ENCODE data around the gene MAP2K7.
"Not testable (repeated sequence)": the region's sequence is repeated elsewhere in the genome, so short reads cannot be mapped to it uniquely, and the experiment has no call there.

The MAP2K7 gene

DNA sequence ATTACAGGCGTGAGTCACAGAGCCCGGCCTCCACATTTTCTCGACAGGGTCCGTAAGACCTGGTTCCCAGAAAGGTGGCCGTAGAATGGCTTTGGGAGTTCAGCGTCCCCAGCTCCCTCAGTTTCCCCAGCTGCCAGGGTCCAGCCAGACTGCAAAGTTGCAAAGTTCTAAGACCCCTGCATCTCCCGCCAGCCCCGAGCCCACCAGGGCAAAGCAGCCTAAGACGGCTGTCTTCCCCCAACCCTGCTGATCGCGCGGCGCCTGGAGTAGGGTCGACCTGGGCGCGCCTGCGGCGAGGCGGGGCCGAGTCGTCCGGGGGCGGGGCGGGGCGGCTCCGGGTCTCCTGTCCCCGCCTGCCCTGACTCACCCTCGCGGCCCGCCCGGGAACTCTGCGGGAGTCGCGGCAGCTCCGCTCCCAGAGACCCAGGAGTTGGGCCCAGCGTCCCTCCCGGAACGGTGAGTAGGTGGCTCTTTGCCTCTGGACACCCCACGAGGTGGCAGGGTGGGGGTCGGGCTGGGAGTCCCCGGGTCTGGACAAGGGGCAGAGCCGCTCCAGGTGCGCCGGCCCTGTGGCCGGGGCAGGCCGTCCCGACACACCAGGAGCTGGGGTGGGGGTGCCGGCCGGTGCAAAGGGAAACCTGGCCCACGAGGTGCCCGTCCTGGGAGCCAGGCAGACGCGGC lies 15.4 kb upstream of the MAP2K7 start, which contains the start of gene LRRC8E:
TSS of gene LRRC8E (plus strand) at position 366 of the 681 bp plus-strand sequence. CDS start 7,094 bp downstream, outside the sequence.
- TF ChIP-seq, protein P1, sequence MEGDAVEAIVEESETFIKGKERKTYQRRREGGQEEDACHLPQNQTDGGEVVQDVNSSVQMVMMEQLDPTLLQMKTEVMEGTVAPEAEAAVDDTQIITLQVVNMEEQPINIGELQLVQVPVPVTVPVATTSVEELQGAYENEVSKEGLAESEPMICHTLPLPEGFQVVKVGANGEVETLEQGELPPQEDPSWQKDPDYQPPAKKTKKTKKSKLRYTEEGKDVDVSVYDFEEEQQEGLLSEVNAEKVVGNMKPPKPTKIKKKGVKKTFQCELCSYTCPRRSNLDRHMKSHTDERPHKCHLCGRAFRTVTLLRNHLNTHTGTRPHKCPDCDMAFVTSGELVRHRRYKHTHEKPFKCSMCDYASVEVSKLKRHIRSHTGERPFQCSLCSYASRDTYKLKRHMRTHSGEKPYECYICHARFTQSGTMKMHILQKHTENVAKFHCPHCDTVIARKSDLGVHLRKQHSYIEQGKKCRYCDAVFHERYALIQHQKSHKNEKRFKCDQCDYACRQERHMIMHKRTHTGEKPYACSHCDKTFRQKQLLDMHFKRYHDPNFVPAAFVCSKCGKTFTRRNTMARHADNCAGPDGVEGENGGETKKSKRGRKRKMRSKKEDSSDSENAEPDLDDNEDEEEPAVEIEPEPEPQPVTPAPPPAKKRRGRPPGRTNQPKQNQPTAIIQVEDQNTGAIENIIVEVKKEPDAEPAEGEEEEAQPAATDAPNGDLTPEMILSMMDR (IDR thresholded peaks at IDR 0.05; ENCODE audit: low read length, missing control alignments) = no peak
- DNase-seq (ENCODE audit: low read depth) = peak; percentile 53
- peak within 1 kb of the TSS; percentile 70 for H3K4me3 ChIP-seq (replicated peaks; ENCODE audit: low read depth, low read length)

DNA sequence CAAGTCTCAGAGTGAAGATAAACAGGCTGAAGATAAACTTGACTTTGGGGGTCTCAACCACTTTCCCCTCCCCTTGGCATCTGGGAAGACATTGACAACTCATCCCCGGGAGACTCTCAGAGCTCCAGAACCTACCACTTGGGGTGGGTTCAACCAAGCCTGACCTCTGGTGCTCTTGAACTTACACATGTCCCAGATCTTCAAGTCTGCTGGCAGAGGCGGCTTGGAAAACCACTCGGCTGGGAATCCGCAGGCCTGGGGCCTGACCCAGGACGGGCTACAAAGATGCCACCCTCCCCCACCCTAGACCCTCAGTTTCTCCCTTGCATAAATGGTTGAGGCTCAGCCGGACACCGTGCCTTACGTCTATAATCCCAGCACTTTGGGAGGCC lies 14.9 kb upstream of the MAP2K7 start:
- peak overlapping the region; percentile 70 for H3K4me3 ChIP-seq (replicated peaks; ENCODE audit: low read depth, low read length)
- no peak for DNase-seq (ENCODE audit: low read depth)
- TF ChIP-seq, protein P1 (IDR thresholded peaks at IDR 0.05; ENCODE audit: low read length, missing control alignments) = no peak

DNA sequence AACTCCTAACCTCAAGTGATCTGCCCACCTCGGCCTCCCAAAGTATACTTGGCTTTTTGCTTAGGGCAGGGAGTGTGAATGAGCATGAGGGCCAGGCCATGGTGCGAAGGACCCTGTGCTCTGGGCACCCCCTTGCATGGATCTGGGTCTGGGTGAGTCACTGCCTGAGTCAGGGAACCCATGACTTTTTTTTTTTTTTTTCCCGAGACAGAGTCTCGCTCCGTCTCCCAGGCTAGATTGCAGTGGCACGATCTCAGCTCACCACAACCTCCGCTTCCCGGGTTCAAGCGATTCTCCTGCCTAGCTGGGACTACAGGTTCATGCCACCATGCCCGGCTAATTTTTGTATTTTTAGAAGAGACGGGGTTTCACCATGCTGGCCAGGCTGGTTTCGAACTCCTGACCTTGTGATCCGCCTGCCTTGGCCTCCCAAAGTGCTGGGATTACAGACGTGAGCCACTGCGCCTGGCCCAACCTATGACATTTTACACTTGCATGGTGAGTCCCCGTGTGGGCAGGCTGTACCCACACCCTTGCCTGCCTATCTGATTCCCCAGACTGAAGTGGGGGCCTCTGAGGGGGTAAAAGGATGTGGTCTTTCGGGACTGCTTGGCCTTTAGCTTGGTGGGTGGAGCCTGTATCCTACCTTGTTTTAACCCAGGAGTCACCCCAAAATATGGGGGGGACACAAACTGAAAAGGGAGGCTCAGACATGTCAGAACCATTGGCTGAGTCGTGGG lies 10.1 kb upstream of the MAP2K7 start:
- H3K4me3 ChIP-seq (replicated peaks; ENCODE audit: low read depth, low read length); DNase-seq (ENCODE audit: low read depth): not testable (repeated sequence)

DNA sequence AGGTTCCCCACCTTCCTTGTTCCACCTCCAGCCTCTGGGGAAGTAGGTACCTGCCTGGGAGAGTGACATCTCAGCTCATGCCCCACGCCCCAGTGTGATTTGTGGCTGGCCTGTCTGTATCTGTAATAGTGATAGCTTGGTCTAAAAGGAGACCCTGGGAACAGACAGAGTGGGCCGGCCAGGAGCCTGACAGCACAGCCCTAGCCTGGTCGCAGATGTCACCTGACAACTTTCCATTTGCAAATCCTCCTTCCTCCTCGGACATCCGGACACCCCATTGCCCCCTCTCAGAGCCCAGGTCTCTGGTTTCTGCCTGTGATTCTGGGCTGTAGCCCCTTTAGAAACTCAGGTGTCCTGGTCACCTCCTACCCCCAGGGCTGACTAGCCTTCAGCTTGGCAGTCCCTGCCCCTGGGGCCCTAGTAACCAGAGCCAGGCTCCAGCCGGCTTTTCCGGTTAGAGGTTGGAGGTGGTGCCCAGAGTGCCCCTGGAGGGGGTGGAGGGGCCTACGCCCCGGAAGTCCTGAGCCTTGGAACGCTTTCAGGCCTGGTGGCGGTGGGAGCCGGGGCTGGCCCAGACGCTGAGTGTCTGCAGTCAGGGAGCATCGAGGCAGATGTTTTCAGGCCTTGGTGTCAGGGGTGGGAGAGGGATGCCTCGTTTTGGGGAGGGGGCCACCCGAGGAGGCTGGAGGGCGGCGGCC lies 8.9 kb upstream of the MAP2K7 start:
- no peak overlapping the region for H3K4me3 ChIP-seq (replicated peaks; ENCODE audit: low read depth, low read length)
- no peak for DNase-seq (ENCODE audit: low read depth)
- TF ChIP-seq, protein P1 (IDR thresholded peaks at IDR 0.05; ENCODE audit: low read length, missing control alignments) = no peak

DNA sequence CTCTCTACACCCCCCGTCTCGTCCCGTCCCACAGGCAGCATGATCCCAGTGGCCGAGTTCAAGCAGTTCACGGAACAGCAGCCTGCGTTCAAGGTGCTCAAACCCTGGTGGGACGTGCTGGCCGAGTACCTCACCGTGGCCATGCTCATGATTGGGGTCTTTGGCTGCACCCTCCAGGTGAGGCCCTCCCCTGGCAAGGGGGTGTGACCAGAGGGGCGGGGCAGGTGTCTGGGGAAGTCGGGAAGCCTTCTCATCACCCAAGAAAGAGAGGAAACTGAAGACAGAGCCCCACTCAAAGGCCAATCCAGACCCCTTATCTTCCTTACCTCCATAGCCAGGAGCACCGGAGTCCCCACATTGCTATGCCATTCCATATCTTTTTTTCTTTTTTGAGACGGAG lies 8.1 kb upstream of the MAP2K7 start:
- no peak for DNase-seq (ENCODE audit: low read depth)
- H3K4me3 ChIP-seq (replicated peaks; ENCODE audit: low read depth, low read length) = no peak overlapping the region
- TF ChIP-seq, protein P1 (IDR thresholded peaks at IDR 0.05; ENCODE audit: low read length, missing control alignments) = no peak

DNA sequence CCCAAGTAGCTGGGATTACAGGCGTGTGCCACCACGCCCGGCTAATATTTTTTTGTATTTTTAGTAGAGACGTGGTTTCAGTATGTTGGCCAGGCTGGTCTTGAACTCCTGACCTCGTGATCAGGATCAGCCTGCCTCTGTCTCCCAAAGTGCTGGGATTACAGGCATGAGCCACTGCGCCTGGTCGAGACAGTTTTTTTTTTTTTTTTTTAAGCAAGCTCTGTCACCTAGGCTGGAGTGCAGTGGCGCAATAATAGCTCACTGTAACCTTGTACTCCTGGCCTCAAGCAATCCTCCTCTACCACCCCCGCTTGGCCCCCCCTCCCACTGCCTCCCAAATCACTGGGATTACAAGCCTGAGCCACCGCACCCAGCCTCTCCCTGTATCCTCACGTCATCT lies 6.4 kb upstream of the MAP2K7 start:
- no peak for DNase-seq (ENCODE audit: low read depth)
- no peak overlapping the region for H3K4me3 ChIP-seq (replicated peaks; ENCODE audit: low read depth, low read length)
- TF ChIP-seq, protein P1 (IDR thresholded peaks at IDR 0.05; ENCODE audit: low read length, missing control alignments) = no peak

DNA sequence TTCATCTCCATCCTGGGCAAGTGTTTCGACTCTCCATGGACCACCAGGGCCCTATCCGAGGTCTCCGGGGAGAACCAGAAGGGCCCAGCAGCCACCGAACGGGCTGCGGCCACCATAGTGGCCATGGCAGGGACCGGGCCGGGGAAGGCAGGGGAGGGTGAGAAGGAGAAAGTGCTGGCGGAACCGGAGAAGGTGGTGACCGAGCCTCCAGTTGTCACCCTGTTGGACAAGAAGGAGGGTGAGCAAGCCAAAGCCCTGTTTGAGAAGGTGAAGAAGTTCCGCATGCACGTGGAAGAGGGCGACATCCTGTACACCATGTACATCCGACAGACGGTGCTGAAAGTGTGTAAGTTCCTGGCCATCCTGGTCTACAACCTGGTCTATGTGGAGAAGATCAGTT lies 4.7 kb upstream of the MAP2K7 start:
- no peak for DNase-seq (ENCODE audit: low read depth)
- no peak overlapping the region for H3K4me3 ChIP-seq (replicated peaks; ENCODE audit: low read depth, low read length)
- TF ChIP-seq, protein P1 (IDR thresholded peaks at IDR 0.05; ENCODE audit: low read length, missing control alignments) = no peak

Data from fibroblast of pulmonary artery (primary cell).